A549 (cell line): ENCODE measurements around the gene LDLRAD3. TPM values are rescaled to one million over a fixed set of nuclear protein-coding genes. Genes with fewer than 3 reads are reported as not detected.
A peak's percentile ranks its signal among the peaks of the same experiment; 100 is the strongest.

Experiments used
- ATAC-seq, 2 experiments: fragments of 200-7000 bp in 1 of 2; fragments of >200 bp in 1 of 2; cut with Nextera tagmentation in 1 of 2; cut with Tn5 transposase in 1 of 2; 3 replicates each; pipeline versions ENCODE4 v1.8.0 to v1.9.1; 2018 to 2020; ENCODE audit warnings: mild to moderate bottlenecking in 1 of 2, moderate library complexity in 1 of 2
- CTCF ChIA-PET: fragments of 300-600 bp; sonication (Branson Sonifier 250); formaldehyde crosslinking; extraction: SDS; loops from one replicate; lab custom pipeline; 2021; ENCODE audit warnings: antibody characterized with exemption, inconsistent platforms; lab: Yijun Ruan, JAX
- POLR2A ChIA-PET: fragments of 350-600 bp; formaldehyde crosslinking; extraction: SDS; loops from one replicate; lab custom pipeline; 2021; ENCODE audit warnings: antibody characterized with exemption, inconsistent platforms; lab: Yijun Ruan, JAX
- DNase-seq, 2 experiments: peaks; one replicate each; pipeline versions ENCODE4 v3.0.0 to v3.0.0-alpha.2; 2011 to 2016; ENCODE audit warnings: low read depth in 1 of 2, low spot score in 1 of 2
- FAIRE-seq: peaks from 2 replicates; lab custom pipeline; 2011; peaks lifted over from hg19 to GRCh38; lab: Jason Lieb, UNC
- H3K27ac ChIP-seq, 2 experiments: fragments of >200 bp; sonication (Bioruptor Twin); formaldehyde crosslinking; 3 replicates each; pipeline ENCODE4 v1.5.1; 2016 to 2017
- H3K4me1 ChIP-seq: fragments of >200 bp; sonication (Bioruptor Twin); formaldehyde crosslinking; 3 replicates; pipeline ENCODE4 v1.6.1; 2016
- H3K4me2 ChIP-seq: fragments of >200 bp; sonication (Bioruptor Twin); formaldehyde crosslinking; 3 replicates; pipeline ENCODE4 v1.6.1; 2016
- H3K4me3 ChIP-seq: fragments of >200 bp; sonication (Bioruptor Twin); formaldehyde crosslinking; 3 replicates; pipeline ENCODE4 v1.5.1; 2016
- H3K9me3 ChIP-seq: fragments of >200 bp; sonication (Bioruptor Twin); formaldehyde crosslinking; 3 replicates; pipeline ENCODE4 v1.6.1; 2016
- CEBPB ChIP-seq, 2 experiments: fragments of >200 bp in 1 of 2; sonication (Bioruptor Twin) in 1 of 2; formaldehyde crosslinking in 1 of 2; IDR thresholded peaks; 2 replicates each; pipeline ENCODE4 v1.6.1; 2012 to 2016
- CHD2 ChIP-seq: fragments of 150-350 bp; IDR thresholded peaks from 2 replicates; pipeline ENCODE4 v1.6.1; 2014; ENCODE audit warnings: low read length; ENCODE audit not compliant: partially characterized antibody
- CHD4 ChIP-seq: fragments of 200-600 bp; sonication (generic); IDR thresholded peaks from 2 replicates; pipeline ENCODE4 v1.6.1; 2016; ENCODE audit warnings: antibody characterized with exemption, mild to moderate bottlenecking, borderline replicate concordance
- EHF ChIP-seq: fragments of 250-450 bp; sonication (Bioruptor Pico); IDR thresholded peaks from 2 replicates; pipeline ENCODE4 v1.5.0; 2020; ENCODE audit warnings: mild to moderate bottlenecking
- EHMT2 ChIP-seq: fragments of 200-600 bp; sonication (generic); IDR thresholded peaks from 2 replicates; pipeline ENCODE4 v1.6.1; 2016; ENCODE audit warnings: antibody characterized with exemption, low read depth, mild to moderate bottlenecking, moderate library complexity
- EP300 ChIP-seq, 2 experiments: fragments of >200 bp; sonication (Bioruptor Twin); formaldehyde crosslinking; IDR thresholded peaks; 2 replicates in 1 of 2; 3 replicates in 1 of 2; pipeline ENCODE4 v1.6.1; 2016 to 2017
- FOSB ChIP-seq: fragments of 250-450 bp; sonication (Bioruptor Pico); IDR thresholded peaks from 2 replicates; pipeline ENCODE4 v1.5.0; 2020; ENCODE audit warnings: mild to moderate bottlenecking, moderate library complexity
- FOSL2 ChIP-seq, 2 experiments: fragments of 450-650 bp in 1 of 2; fragments of >200 bp in 1 of 2; sonication (Bioruptor Twin) in 1 of 2; formaldehyde crosslinking; IDR thresholded peaks; 2 replicates each; pipeline versions ENCODE4 v1.5.0 to v1.6.1; 2016 to 2020; ENCODE audit warnings: mild to moderate bottlenecking in 1 of 2, moderate library complexity in 1 of 2
- GATA3 ChIP-seq: IDR thresholded peaks from 2 replicates; pipeline ENCODE4 v1.6.1; 2012; ENCODE audit warnings: borderline replicate concordance
- HDAC2 ChIP-seq: fragments of 200-600 bp; sonication (generic); IDR thresholded peaks from 2 replicates; pipeline ENCODE4 v1.6.1; 2016
- HEYL ChIP-seq: fragments of 250-450 bp; sonication (Bioruptor Pico); IDR thresholded peaks from 2 replicates; pipeline ENCODE4 v1.8.0; 2021; ENCODE audit warnings: mild to moderate bottlenecking, moderate library complexity
- HOXA7 ChIP-seq: fragments of 250-450 bp; sonication (Bioruptor Pico); IDR thresholded peaks from 2 replicates; pipeline ENCODE4 v1.5.0; 2020; ENCODE audit warnings: mild to moderate bottlenecking, moderate library complexity
- HOXB13 ChIP-seq: fragments of 250-450 bp; sonication (Bioruptor Pico); IDR thresholded peaks from 2 replicates; pipeline ENCODE4 v1.5.0; 2020; ENCODE audit warnings: low read depth, mild to moderate bottlenecking, moderate library complexity
- JUN ChIP-seq, 2 experiments: fragments of >200 bp; sonication (Bioruptor Twin); formaldehyde crosslinking; IDR thresholded peaks; 2 replicates in 1 of 2; 3 replicates in 1 of 2; pipeline ENCODE4 v1.6.1; 2016 to 2017
- JUNB ChIP-seq: fragments of >200 bp; sonication (Bioruptor Twin); formaldehyde crosslinking; IDR thresholded peaks from 2 replicates; pipeline ENCODE4 v1.6.1; 2016
- KDM5A ChIP-seq: fragments of 200-600 bp; sonication (generic); IDR thresholded peaks from 2 replicates; pipeline ENCODE4 v1.6.1; 2016; ENCODE audit warnings: antibody characterized with exemption, mild to moderate bottlenecking
- MAZ ChIP-seq: fragments of 150-350 bp; IDR thresholded peaks from 2 replicates; pipeline ENCODE4 v1.6.1; 2014; ENCODE audit warnings: antibody characterized with exemption, low read depth, low read length, borderline replicate concordance
- NFE2L2 ChIP-seq: fragments of 150-350 bp; conservative IDR thresholded peaks from 2 replicates; pipeline ENCODE4 v1.6.1; 2014; ENCODE audit warnings: low read length
- NR3C1 ChIP-seq: fragments of >200 bp; sonication (Bioruptor Twin); formaldehyde crosslinking; IDR thresholded peaks from 3 replicates; pipeline ENCODE4 v1.6.1; 2017
- POLR2A ChIP-seq: IDR thresholded peaks from 2 replicates; pipeline ENCODE4 v1.6.1; 2012; ENCODE audit warnings: mild to moderate bottlenecking, low read length
- RCOR1 ChIP-seq: fragments of 150-350 bp; IDR thresholded peaks from 2 replicates; pipeline ENCODE4 v1.6.1; 2014; ENCODE audit warnings: antibody characterized with exemption, low read length, low read depth
- RNF2 ChIP-seq: fragments of 200-600 bp; sonication (generic); IDR thresholded peaks from 2 replicates; pipeline ENCODE4 v1.6.1; 2016; ENCODE audit warnings: low read depth, mild to moderate bottlenecking, antibody characterized with exemption, moderate library complexity, borderline replicate concordance
- ZC3H11A ChIP-seq: fragments of 450-650 bp; IDR thresholded peaks from 2 replicates; pipeline ENCODE4 v1.6.1; 2014; ENCODE audit warnings: antibody characterized with exemption, mild to moderate bottlenecking
- ZFP36 ChIP-seq: fragments of 450-650 bp; IDR thresholded peaks from 2 replicates; pipeline ENCODE4 v1.6.1; 2014; ENCODE audit warnings: borderline replicate concordance; ENCODE audit not compliant: partially characterized antibody
- ZNF302 ChIP-seq: fragments of 250-450 bp; sonication (Bioruptor Pico); IDR thresholded peaks from 2 replicates; pipeline ENCODE4 v1.9.0; 2021; ENCODE audit warnings: inconsistent platforms, mild to moderate bottlenecking, moderate library complexity
- ZSCAN20 ChIP-seq: fragments of 250-450 bp; sonication (Bioruptor Pico); IDR thresholded peaks from 2 replicates; pipeline ENCODE4 v1.8.0; 2022; ENCODE audit warnings: mild to moderate bottlenecking, moderate library complexity
- WGBS: methylation state at CpG from one replicate; pipeline ENCODE4 v1.1.6; 2017; ENCODE audit errors: missing lambda C conversion rate; 5-methylcytosine and 5-hydroxymethylcytosine counted together
- polyA plus RNA-seq, 4 experiments: library from polyadenylated mRNA; depleted of rRNA in 3 of 4; stranded (reverse); fragments of >200 nt; fragmentation: RNase III in 1 of 4; extraction: RNeasy Plus Mini Kit Qiagen cat#74134 plus additional on column Dnase treatment in 1 of 4; gene quantifications; 2 replicates in 3 of 4; 3 replicates in 1 of 4; pipeline ENCODE4 v1.2.3, GENCODE V29; 2011 to 2017
- TF ChIP-seq, protein P1 (sequence below): IDR thresholded peaks from 2 replicates; pipeline ENCODE4 v1.6.1; 2012; ENCODE audit warnings: low read depth, borderline replicate concordance
- TF ChIP-seq, protein P2 (sequence below): fragments of >200 bp; sonication (Bioruptor Twin); formaldehyde crosslinking; IDR thresholded peaks from 3 replicates; pipeline ENCODE4 v1.5.1; 2016
- TF ChIP-seq, protein P3 (sequence below): fragments of 450-650 bp; IDR thresholded peaks from 2 replicates; pipeline ENCODE4 v1.6.1; 2014; ENCODE audit warnings: antibody characterized with exemption
- TF ChIP-seq, protein P4 (sequence below): fragments of 150-350 bp; IDR thresholded peaks from 2 replicates; pipeline ENCODE4 v1.6.1; 2014; ENCODE audit warnings: low read depth, mild to moderate bottlenecking, low read length
- TF ChIP-seq, protein P5 (sequence below): fragments of >200 bp; sonication (Bioruptor Twin); formaldehyde crosslinking; IDR thresholded peaks from 2 replicates; pipeline ENCODE4 v1.6.1; 2016

LDLRAD3 gene
- polyA plus RNA-seq, 2 of the 4 experiments (the other 2 are of a cell fraction): 10.5 to 13.2 TPM

DNA sequence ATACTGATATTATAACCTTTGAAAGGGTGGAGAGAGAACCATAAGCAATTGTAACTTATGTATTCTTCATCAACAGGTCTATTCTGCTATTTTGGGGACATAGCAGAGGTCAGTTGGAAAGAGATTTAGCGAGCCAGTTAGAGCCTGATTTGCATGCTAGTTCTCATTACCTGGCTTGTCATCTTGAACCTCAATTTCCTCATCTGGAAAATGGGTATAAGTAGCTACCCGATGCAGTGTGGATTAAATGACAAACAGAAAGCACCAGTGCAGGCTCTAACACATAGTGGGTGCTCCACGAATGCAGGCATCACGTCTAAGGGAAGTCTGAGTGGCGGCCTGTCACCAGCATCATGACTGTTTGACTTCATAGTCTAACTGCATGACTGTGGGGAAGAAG lies 67.7 kb downstream of the LDLRAD3 start:
- ChIA-PET CTCF (no interaction called here), POLR2A (no interaction called here)
- Histone ChIP-seq H3K4me2 (no peak overlapping the region), H3K4me1 (peaks cover 40% of the 10 kb centered on the region), H3K9me3 (no peaks in the 10 kb centered on the region), H3K4me3 (no peak overlapping the region), H3K27ac (peak overlapping the region in 1 of 2 experiments; percentile 30; a peak in 1 of 6 replicates)
- TF ChIP-seq ZNF302 (CRISPR knock-in tag) (no peak), ZC3H11A (no peak), RCOR1 (no peak), HDAC2 (no peak), FOSL2 (IDR thresholded peaks at IDR 0.05) (no peak), FOSL2 (CRISPR knock-in tag; IDR thresholded peaks at IDR 0.05) (no peak), CHD2 (no peak), JUNB (no peak), FOSB (CRISPR knock-in tag) (no peak), CEBPB (IDR thresholded peaks at IDR 0.05) (no peak), RNF2 (no peak), HOXA7 (CRISPR knock-in tag) (no peak), EHMT2 (no peak)
- TF ChIP-seq, protein P1, sequence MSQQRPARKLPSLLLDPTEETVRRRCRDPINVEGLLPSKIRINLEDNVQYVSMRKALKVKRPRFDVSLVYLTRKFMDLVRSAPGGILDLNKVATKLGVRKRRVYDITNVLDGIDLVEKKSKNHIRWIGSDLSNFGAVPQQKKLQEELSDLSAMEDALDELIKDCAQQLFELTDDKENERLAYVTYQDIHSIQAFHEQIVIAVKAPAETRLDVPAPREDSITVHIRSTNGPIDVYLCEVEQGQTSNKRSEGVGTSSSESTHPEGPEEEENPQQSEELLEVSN: no peak
- TF ChIP-seq, protein P2, sequence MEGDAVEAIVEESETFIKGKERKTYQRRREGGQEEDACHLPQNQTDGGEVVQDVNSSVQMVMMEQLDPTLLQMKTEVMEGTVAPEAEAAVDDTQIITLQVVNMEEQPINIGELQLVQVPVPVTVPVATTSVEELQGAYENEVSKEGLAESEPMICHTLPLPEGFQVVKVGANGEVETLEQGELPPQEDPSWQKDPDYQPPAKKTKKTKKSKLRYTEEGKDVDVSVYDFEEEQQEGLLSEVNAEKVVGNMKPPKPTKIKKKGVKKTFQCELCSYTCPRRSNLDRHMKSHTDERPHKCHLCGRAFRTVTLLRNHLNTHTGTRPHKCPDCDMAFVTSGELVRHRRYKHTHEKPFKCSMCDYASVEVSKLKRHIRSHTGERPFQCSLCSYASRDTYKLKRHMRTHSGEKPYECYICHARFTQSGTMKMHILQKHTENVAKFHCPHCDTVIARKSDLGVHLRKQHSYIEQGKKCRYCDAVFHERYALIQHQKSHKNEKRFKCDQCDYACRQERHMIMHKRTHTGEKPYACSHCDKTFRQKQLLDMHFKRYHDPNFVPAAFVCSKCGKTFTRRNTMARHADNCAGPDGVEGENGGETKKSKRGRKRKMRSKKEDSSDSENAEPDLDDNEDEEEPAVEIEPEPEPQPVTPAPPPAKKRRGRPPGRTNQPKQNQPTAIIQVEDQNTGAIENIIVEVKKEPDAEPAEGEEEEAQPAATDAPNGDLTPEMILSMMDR: no peak
- TF ChIP-seq, protein P3, sequence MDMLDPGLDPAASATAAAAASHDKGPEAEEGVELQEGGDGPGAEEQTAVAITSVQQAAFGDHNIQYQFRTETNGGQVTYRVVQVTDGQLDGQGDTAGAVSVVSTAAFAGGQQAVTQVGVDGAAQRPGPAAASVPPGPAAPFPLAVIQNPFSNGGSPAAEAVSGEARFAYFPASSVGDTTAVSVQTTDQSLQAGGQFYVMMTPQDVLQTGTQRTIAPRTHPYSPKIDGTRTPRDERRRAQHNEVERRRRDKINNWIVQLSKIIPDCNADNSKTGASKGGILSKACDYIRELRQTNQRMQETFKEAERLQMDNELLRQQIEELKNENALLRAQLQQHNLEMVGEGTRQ: no peak
- no peak for FAIRE-seq
- 87% methylated on average over 5 of the region's 5 CpGs for WGBS
- no peak for ATAC-seq
- DNase-seq: no peak

DNA sequence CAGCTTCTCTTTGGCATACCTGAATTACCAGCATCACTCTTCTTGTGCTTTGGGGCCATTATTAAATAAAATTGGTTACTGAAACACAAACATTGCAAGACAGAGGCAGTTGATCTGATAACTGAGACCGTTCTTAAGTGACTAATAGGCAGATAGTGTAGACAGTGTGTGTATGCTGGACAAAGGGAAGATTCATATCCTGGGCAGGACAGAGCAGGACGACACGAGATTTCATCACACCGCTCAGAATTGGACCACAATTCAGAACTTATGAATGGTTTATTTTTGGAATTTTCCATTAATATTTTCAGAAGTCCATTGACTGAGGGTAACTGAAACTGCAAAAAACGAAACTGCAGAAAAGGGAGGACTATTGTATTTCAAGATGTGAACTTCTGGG lies 68.6 kb downstream of the LDLRAD3 start:
- DNase-seq (peak in 1 of 2 experiments; percentile 10), ATAC-seq (peak; percentile 74 to 83; a peak in 5 of 6 replicates), FAIRE-seq (no peak)
- ChIA-PET POLR2A (no interaction called here), CTCF (no interaction called here)
- H3K27ac ChIP-seq: peak overlapping the region; percentile 18 to 35; a peak in 2 of 6 replicates
- TF ChIP-seq NR3C1 (no peak), ZFP36 (no peak), MAZ (no peak), KDM5A (no peak), EP300 (IDR thresholded peaks at IDR 0.05) (no peak), POLR2A (no peak), JUN (IDR thresholded peaks at IDR 0.05) (no peak), EHF (CRISPR knock-in tag) (no peak), CHD2 (no peak), CEBPB (IDR thresholded peaks at IDR 0.05) (no peak), GATA3 (no peak), HOXB13 (CRISPR knock-in tag) (no peak), JUNB (no peak), HEYL (CRISPR knock-in tag) (no peak), NFE2L2 (no peak), ZSCAN20 (CRISPR knock-in tag) (no peak), CHD4 (no peak)
- TF ChIP-seq, protein P4, sequence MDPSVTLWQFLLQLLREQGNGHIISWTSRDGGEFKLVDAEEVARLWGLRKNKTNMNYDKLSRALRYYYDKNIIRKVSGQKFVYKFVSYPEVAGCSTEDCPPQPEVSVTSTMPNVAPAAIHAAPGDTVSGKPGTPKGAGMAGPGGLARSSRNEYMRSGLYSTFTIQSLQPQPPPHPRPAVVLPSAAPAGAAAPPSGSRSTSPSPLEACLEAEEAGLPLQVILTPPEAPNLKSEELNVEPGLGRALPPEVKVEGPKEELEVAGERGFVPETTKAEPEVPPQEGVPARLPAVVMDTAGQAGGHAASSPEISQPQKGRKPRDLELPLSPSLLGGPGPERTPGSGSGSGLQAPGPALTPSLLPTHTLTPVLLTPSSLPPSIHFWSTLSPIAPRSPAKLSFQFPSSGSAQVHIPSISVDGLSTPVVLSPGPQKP: no peak
- TF ChIP-seq, protein P5, sequence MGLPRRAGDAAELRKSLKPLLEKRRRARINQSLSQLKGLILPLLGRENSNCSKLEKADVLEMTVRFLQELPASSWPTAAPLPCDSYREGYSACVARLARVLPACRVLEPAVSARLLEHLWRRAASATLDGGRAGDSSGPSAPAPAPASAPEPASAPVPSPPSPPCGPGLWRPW: no peak
- WGBS: 42% methylated on average over 5 of the region's 5 CpGs
- H3K4me3 ChIP-seq: no peak overlapping the region
- H3K4me2 ChIP-seq: peak overlapping the region; percentile 58
- peaks cover 40% of the 10 kb centered on the region for H3K4me1 ChIP-seq
- H3K9me3 ChIP-seq: no peaks in the 10 kb centered on the region
